HEK293T (cell line): ENCODE results near the gene AHDC1.

Experiments used
- CTCF ChIA-PET: fragments of 350-600 bp; formaldehyde crosslinking; extraction: SDS; loops from one replicate; lab custom pipeline; 2021; ENCODE audit warnings: antibody characterized with exemption, inconsistent platforms; lab: Yijun Ruan, JAX
- POLR2A ChIA-PET: fragments of 350-600 bp; formaldehyde crosslinking; extraction: SDS; loops from one replicate; lab custom pipeline; 2020; ENCODE audit warnings: antibody characterized with exemption, inconsistent platforms; lab: Yijun Ruan, JAX
- DNase-seq: peaks from one replicate; pipeline ENCODE4 v3.0.0; 2012; ENCODE audit warnings: mixed read lengths; ENCODE audit errors: extremely low spot score
- ARNT ChIP-seq: fragments of 450-650 bp; IDR thresholded peaks from 2 replicates; pipeline ENCODE4 v1.6.1; 2017; ENCODE audit warnings: mild to moderate bottlenecking
- BHLHE40 ChIP-seq: fragments of 450-650 bp; IDR thresholded peaks from 2 replicates; pipeline ENCODE4 v1.6.1; 2016; ENCODE audit warnings: mild to moderate bottlenecking, moderate library complexity, borderline replicate concordance
- CTBP1 ChIP-seq: fragments of 450-650 bp; IDR thresholded peaks from 2 replicates; pipeline ENCODE4 v1.6.1; 2016; ENCODE audit warnings: borderline replicate concordance
- ELF4 ChIP-seq: fragments of 450-650 bp; IDR thresholded peaks from 2 replicates; pipeline ENCODE4 v1.6.1; 2017; ENCODE audit warnings: antibody characterized with exemption
- FOXA1 ChIP-seq: fragments of 450-650 bp; IDR thresholded peaks from 2 replicates; pipeline ENCODE4 v1.6.1; 2016; ENCODE audit warnings: mild to moderate bottlenecking
- FOXK2 ChIP-seq: fragments of 450-650 bp; IDR thresholded peaks from 2 replicates; pipeline ENCODE4 v1.6.1; 2016; ENCODE audit warnings: mild to moderate bottlenecking
- FOXM1 ChIP-seq: fragments of 450-650 bp; IDR thresholded peaks from 2 replicates; pipeline ENCODE4 v1.6.1; 2017; ENCODE audit warnings: mild to moderate bottlenecking, borderline replicate concordance
- HDGF ChIP-seq: fragments of 450-650 bp; IDR thresholded peaks from 2 replicates; pipeline ENCODE4 v1.6.1; 2017; ENCODE audit warnings: antibody characterized with exemption, borderline replicate concordance
- L3MBTL2 ChIP-seq: fragments of 450-650 bp; conservative IDR thresholded peaks from 2 replicates; pipeline ENCODE4 v1.6.1; 2016; ENCODE audit warnings: mild to moderate bottlenecking
- LEF1 ChIP-seq: fragments of 450-650 bp; IDR thresholded peaks from 2 replicates; pipeline ENCODE4 v1.6.1; 2017; ENCODE audit warnings: mild to moderate bottlenecking, borderline replicate concordance
- NFRKB ChIP-seq: fragments of 450-650 bp; IDR thresholded peaks from 2 replicates; pipeline ENCODE4 v1.6.1; 2016; ENCODE audit warnings: mild to moderate bottlenecking, moderate library complexity
- SP1 ChIP-seq: fragments of 450-650 bp; IDR thresholded peaks from 2 replicates; pipeline ENCODE4 v1.6.1; 2017
- SUZ12 ChIP-seq: fragments of 450-650 bp; IDR thresholded peaks from 2 replicates; pipeline ENCODE4 v1.6.1; 2016; ENCODE audit warnings: mild to moderate bottlenecking
- TARDBP ChIP-seq: fragments of 450-650 bp; IDR thresholded peaks from 2 replicates; pipeline ENCODE4 v1.6.1; 2016
- ZNF384 ChIP-seq: fragments of 450-650 bp; IDR thresholded peaks from 2 replicates; pipeline ENCODE4 v1.6.1; 2016
- TF ChIP-seq, protein P1 (sequence below): fragments of 450-650 bp; IDR thresholded peaks from 2 replicates; pipeline ENCODE4 v1.6.1; 2016

AHDC1 gene

GRCh38 chr1:27563591-27564471 lies 40.1 kb downstream of the AHDC1 start:
- DNase-seq, result no peak
- CTCF ChIA-PET, result interaction anchor here (0.6 to 2.1 kb wide), 3 partner anchors 11 to 627 kb away, joined by 3 to 9 read pairs (median 3); no protein-coding TSS in a partner anchor
- no peak for TF ChIP-seq HDGF
- POLR2A ChIA-PET, result no interaction called here

GRCh38 chr1:27563341-27563590 lies 40.7 kb downstream of the AHDC1 start:
- ChIA-PET POLR2A (no interaction called here), CTCF (no interaction called here)
- TF ChIP-seq HDGF (no peak), ARNT (no peak), SP1 (no peak), SUZ12 (no peak), FOXM1 (no peak), ZNF384 (no peak), BHLHE40 (no peak)
- no peak for DNase-seq

DNA sequence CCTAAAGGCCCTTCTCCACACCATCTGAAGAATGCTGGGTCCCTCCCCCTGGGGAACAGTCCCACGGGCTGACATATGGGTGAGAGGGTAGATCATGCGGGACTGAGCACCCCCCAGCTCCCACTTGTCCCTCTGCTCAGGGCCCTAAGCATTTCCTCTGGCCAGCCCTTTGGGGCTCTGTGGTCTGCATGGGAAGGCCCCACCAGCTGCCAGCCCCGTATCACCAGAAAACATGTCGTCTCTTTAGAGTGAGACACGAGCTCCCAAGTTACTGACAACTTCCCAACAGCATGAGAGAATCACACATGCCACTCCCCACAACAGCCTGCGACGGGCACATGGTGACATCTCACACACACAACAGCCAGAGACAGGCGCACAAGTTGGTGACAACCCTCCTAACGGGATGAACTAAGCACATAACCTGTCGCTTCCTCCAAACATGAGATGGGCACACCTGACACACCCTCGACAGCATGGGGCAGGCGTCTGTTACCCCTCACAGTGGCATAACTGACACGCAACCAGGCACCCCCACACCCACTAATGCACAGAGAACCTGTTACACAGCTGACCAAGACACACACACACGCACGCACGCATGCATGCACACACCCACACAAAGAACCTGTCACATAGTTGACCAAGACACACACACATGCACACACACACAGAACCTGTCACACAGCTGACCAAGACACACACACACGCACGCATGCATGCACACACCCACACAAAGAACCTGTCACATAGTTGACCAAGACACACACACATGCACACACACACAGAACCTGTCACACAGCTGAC lies 41.2 kb downstream of the AHDC1 start:
- TF ChIP-seq SUZ12 (no peak), ARNT (no peak), TARDBP (no peak)
- TF ChIP-seq, protein P1, sequence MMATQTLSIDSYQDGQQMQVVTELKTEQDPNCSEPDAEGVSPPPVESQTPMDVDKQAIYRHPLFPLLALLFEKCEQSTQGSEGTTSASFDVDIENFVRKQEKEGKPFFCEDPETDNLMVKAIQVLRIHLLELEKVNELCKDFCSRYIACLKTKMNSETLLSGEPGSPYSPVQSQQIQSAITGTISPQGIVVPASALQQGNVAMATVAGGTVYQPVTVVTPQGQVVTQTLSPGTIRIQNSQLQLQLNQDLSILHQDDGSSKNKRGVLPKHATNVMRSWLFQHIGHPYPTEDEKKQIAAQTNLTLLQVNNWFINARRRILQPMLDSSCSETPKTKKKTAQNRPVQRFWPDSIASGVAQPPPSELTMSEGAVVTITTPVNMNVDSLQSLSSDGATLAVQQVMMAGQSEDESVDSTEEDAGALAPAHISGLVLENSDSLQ, result no peak
- POLR2A ChIA-PET, result interaction anchor here (0.8 kb wide), 1 partner anchor 11 kb away, joined by 3 read pairs; no protein-coding TSS in a partner anchor
- no peak for DNase-seq
- CTCF ChIA-PET, result interaction anchor here (0.6 kb wide), 1 partner anchor 44 kb away, joined by 3 read pairs; no protein-coding TSS in a partner anchor

DNA sequence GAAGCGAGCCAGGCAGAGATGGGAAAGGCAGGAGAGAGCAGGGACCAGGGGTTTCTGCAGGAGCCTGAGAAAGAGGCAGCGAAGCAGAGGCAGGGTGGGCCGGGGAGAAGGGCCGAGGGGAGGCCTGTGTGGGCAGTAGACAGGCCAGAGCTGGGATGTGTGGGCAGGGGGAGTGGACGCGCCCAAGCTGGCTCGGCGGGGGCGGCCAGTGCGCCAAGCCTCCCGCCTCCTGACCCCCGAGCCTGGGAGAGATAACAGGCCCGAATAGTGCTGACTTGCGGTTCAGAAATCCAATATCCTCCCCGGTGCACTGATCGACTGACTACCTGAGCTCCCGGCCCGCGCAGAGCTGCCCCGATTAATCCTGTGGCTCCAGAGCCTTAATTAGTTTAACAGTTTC lies 41.9 kb downstream of the AHDC1 start:
- ChIA-PET CTCF (interaction anchor here (0.6 kb wide), 1 partner anchor 45 kb away, joined by 3 read pairs; no protein-coding TSS in a partner anchor), POLR2A (interaction anchor here (0.8 kb wide), 1 partner anchor 12 kb away, joined by 3 read pairs; no protein-coding TSS in a partner anchor)
- TF ChIP-seq FOXK2, result no peak
- TF ChIP-seq CTBP1, result no peak
- TF ChIP-seq LEF1, result no peak
- no peak for TF ChIP-seq ARNT
- no peak for TF ChIP-seq NFRKB
- TF ChIP-seq, protein P1, result no peak
- no peak for TF ChIP-seq SUZ12
- TF ChIP-seq HDGF, result no peak
- TF ChIP-seq FOXM1, result no peak
- no peak for TF ChIP-seq BHLHE40
- no peak for TF ChIP-seq ELF4
- TF ChIP-seq SP1, result no peak
- TF ChIP-seq L3MBTL2, result no peak
- no peak for TF ChIP-seq TARDBP
- no peak for TF ChIP-seq ZNF384
- TF ChIP-seq FOXA1, result no peak
- no peak for DNase-seq

DNA sequence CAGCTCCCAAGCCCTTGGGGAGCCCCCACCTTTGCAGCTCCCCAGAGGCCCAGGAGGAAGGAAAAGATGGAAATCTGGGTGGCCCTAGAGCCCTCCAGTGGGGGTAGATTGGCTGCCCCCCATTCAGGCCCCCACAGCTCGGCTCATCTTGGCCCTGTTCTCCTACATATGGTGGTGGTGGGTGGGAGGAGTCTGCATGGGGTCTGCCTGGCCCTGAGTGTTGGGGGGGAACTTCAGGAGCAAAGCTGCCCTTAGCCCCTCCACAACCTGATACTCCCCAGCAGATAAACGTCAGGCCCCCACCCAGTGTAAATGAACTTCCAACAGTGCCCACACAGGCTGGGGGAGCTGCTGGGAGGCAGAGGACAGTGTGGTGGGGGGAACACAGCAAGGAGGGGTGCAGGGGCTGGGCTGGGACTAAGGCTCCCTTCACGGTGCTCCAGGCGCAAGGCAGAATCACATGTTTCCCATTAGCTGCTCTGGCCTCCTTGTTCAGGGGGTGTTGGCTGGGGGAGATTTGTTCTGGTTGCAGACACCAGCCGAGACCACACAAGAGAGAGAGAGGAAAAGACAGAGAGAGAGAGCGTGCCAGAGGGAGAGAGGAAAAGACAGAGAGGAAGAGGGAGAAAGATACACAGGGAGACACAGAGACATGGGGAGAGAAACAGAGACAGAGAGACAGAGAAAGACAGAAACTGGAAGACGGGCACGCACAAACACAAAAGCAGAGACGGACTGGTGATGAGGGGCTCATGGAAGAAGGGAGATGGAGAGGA lies 42.6 kb downstream of the AHDC1 start:
- TF ChIP-seq, protein P1, result no peak
- no peak for TF ChIP-seq TARDBP
- TF ChIP-seq HDGF, result no peak
- no peak for TF ChIP-seq FOXK2
- no peak for TF ChIP-seq ELF4
- no peak for TF ChIP-seq L3MBTL2
- no peak for TF ChIP-seq CTBP1
- TF ChIP-seq ARNT, result no peak
- no peak for TF ChIP-seq SP1
- TF ChIP-seq LEF1, result no peak
- no peak for TF ChIP-seq NFRKB
- TF ChIP-seq FOXM1, result no peak
- no peak for TF ChIP-seq BHLHE40
- no peak for TF ChIP-seq ZNF384
- no peak for TF ChIP-seq FOXA1
- TF ChIP-seq SUZ12, result no peak
- ChIA-PET CTCF (no interaction called here), POLR2A (interaction anchor here (0.8 kb wide), 1 partner anchor 12 kb away, joined by 3 read pairs; no protein-coding TSS in a partner anchor)
- DNase-seq, result no peak
